ENCODE data around the gene POM121. TPM values are rescaled to one million over a fixed set of nuclear protein-coding genes. Genes with fewer than 3 reads are reported as not detected.
"Not testable (repeated sequence)": the region's sequence is repeated elsewhere in the genome, so short reads cannot be mapped to it uniquely, and the experiment has no call there.

The POM121 gene
- total RNA-seq, 2 donors from 2014 or later, result 86.1 to 132 TPM

DNA sequence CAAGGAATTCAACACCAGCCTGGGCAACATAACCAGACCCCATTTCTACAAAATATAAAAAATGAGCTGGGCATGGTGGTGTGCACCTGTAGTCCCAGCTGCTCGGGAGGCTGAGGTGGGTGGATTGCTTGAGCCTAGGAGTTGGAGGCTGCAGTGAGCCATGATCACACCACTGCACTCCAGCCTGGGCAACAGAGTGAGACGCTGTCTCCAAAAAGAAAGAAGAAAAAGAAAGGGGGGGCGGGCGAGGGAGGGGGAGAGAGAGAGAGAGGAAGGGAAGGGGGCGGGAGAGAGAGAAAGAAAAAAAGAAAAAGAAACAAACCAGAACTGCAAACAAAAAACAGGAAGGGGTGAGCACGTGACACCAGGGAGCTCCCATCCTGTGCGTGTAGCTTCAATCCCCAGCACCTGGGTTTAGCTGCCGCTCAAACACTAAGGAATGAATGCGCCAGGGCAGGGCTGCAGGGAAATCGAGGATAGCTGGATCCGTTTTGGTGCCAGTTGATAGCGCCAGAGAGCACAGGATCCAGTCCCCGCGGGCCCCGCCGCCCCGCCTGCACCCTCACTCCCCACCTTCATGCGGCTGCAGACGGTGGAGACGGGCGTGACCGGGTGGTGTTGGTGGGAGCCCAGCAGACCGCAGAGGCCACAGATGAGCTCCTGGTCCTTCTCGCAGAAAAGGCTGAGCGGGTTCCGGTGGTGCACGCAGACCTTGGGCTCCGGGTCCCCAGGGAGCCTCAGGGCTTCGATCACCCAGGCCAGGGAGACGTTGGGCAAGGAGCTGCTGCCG lies 40.5 kb downstream of the POM121 start:
- not testable (repeated sequence) for H3K36me3 Mint-ChIP-seq (ENCODE audit: low read depth); H3K4me3 Mint-ChIP-seq; H3K4me1 Mint-ChIP-seq; H3K27ac Mint-ChIP-seq; H3K9me3 Mint-ChIP-seq; H3K27me3 Mint-ChIP-seq
- ATAC-seq (replicated peaks), result peak; percentile 79

- not testable (repeated sequence) for H3K27ac Mint-ChIP-seq; ATAC-seq (replicated peaks); H3K9me3 Mint-ChIP-seq; H3K4me1 Mint-ChIP-seq; H3K4me3 Mint-ChIP-seq; H3K36me3 Mint-ChIP-seq (ENCODE audit: low read depth); H3K27me3 Mint-ChIP-seq
Observed at GRCh38 chr7:72966892-72967291, 42.0 kb downstream of the POM121 start.

DNA sequence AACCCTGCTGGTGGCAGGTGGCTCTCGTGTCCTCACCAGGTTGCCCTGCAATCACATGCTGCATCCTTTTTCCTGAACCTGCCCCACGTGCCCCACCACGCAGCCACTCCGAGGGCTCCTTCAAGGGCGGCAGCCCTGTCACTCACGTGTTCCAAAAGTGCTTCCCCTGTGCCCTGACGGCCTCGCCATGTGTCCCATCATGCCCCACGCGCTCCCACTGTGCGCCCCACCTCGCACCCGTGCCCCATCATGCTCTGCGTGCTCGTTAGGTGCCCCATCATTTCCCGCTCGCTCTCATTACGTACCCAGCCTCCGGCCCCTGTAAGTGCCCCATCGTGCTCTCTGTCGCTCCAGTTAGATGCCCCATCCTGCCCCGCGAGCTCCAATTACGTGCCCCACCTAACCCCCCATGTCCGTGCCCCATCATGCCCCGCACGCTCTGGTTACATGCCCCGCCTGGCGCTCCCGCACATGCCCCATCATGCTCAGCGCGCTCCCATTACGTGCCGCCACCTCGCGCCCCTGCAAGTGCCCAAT lies 44.2 kb downstream of the POM121 start, which contains the start of gene TRIM74:
TSS of gene TRIM74 (minus strand) at position 487 of the 537 bp plus-strand sequence. CDS start 3,309 bp downstream, outside the sequence.
- not testable (repeated sequence) for H3K4me3 Mint-ChIP-seq; H3K27me3 Mint-ChIP-seq; H3K9me3 Mint-ChIP-seq; H3K27ac Mint-ChIP-seq; ATAC-seq (replicated peaks); H3K4me1 Mint-ChIP-seq; H3K36me3 Mint-ChIP-seq (ENCODE audit: low read depth)

DNA sequence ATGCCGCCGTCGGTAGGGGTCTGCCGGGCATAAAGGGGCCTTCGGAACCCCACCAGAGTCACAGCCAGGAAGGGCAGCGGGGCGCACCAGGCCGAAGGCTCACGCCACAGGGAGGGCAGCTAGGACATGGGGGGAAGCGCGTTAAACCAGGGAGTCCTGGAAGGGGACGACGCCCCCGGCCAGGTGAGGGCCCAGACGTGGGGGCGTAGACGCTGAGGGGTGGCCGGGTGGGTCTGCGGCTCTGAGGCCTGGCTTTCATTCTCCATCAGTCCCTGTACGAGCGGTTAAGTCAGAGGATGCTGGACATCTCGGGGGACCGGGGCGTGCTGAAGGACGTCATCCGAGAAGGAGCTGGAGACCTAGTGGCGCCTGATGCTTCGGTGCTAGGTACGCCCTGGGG lies 44.8 kb downstream of the POM121 start:
- not testable (repeated sequence) for H3K9me3 Mint-ChIP-seq

GRCh38 chr7:72971505-72971904 lies 46.6 kb downstream of the POM121 start:
- not testable (repeated sequence) for H3K4me1 Mint-ChIP-seq

More for the DNA sequence above, 44.8 kb downstream of the POM121 start:
- not testable (repeated sequence) for H3K4me1 Mint-ChIP-seq; H3K27me3 Mint-ChIP-seq; ATAC-seq (replicated peaks); H3K36me3 Mint-ChIP-seq (ENCODE audit: low read depth); H3K27ac Mint-ChIP-seq; H3K4me3 Mint-ChIP-seq

GRCh38 chr7:72974781-72975180 lies 49.9 kb downstream of the POM121 start:
- not testable (repeated sequence) for ATAC-seq (replicated peaks); H3K4me3 Mint-ChIP-seq; H3K9me3 Mint-ChIP-seq; H3K4me1 Mint-ChIP-seq; H3K27ac Mint-ChIP-seq; H3K27me3 Mint-ChIP-seq; H3K36me3 Mint-ChIP-seq (ENCODE audit: low read depth)

More at GRCh38 chr7:72971505-72971904, 46.6 kb downstream of the POM121 start:
- not testable (repeated sequence) for H3K36me3 Mint-ChIP-seq (ENCODE audit: low read depth); H3K4me3 Mint-ChIP-seq; ATAC-seq (replicated peaks); H3K27me3 Mint-ChIP-seq; H3K27ac Mint-ChIP-seq; H3K9me3 Mint-ChIP-seq

DNA sequence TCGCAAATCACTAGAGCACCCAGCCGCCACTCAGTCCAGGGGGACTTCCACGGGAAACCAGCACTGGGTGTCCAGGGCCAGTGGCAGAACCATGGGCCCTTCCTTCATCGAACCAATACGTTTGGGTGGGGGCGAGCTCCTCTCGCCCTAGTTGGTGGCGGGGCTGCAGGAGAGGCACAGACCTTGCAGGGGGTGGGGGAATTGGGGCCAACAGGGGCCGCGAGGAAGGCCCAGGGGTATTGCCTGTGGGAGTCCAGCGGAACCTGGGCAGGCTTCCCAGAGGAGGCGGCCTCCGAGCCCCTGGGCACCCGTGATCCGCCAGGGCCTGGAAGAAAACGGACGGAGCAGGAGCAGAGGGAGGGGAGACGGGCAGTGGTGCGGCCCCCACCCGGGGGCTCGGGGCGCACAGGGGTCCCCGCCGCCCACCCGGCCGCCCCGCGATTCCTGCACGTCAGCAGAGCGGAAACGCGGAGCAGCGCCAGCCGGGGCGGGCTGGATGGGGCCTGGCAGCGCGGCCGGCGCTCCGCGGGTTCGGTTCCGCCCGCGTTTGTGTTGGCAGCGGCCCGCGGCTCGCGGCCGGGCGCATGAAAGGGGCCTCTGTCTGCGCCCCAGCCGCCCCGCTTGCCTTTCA lies 50.9 kb downstream of the POM121 start:
- H3K4me3 Mint-ChIP-seq; H3K4me1 Mint-ChIP-seq; H3K27ac Mint-ChIP-seq; H3K27me3 Mint-ChIP-seq; ATAC-seq (replicated peaks); H3K9me3 Mint-ChIP-seq; H3K36me3 Mint-ChIP-seq (ENCODE audit: low read depth): not testable (repeated sequence)

GRCh38 chr7:72976434-72976833 lies 51.5 kb downstream of the POM121 start:
- not testable (repeated sequence) for H3K27ac Mint-ChIP-seq; ATAC-seq (replicated peaks); H3K4me1 Mint-ChIP-seq; H3K9me3 Mint-ChIP-seq; H3K4me3 Mint-ChIP-seq; H3K27me3 Mint-ChIP-seq; H3K36me3 Mint-ChIP-seq (ENCODE audit: low read depth)

GRCh38 chr7:72980382-72980781 lies 55.5 kb downstream of the POM121 start:
- H3K27ac Mint-ChIP-seq; H3K36me3 Mint-ChIP-seq (ENCODE audit: low read depth); H3K27me3 Mint-ChIP-seq; H3K4me1 Mint-ChIP-seq; ATAC-seq (replicated peaks); H3K4me3 Mint-ChIP-seq; H3K9me3 Mint-ChIP-seq: not testable (repeated sequence)

DNA sequence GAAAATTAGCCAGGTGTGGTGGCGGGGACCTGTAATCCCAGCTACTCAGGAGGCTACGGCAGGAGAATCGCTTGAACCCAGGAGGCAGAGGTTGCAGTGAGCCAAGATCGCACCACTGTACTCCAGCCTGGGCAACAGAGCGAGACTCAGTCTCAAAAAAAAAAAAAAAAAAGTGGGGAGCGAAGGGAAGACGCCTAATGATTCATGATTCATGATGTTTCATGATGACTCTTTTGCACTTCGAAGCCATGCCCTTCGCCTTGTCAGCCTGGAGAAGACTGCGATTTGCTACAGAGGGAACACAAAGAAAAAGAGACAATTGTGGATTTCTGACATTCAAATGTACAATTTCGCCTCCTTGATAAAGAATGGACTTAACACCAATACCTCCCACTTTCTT lies 57.2 kb downstream of the POM121 start:
- H3K9me3 Mint-ChIP-seq; H3K27ac Mint-ChIP-seq; ATAC-seq (replicated peaks); H3K36me3 Mint-ChIP-seq (ENCODE audit: low read depth); H3K27me3 Mint-ChIP-seq; H3K4me1 Mint-ChIP-seq; H3K4me3 Mint-ChIP-seq: not testable (repeated sequence)

DNA sequence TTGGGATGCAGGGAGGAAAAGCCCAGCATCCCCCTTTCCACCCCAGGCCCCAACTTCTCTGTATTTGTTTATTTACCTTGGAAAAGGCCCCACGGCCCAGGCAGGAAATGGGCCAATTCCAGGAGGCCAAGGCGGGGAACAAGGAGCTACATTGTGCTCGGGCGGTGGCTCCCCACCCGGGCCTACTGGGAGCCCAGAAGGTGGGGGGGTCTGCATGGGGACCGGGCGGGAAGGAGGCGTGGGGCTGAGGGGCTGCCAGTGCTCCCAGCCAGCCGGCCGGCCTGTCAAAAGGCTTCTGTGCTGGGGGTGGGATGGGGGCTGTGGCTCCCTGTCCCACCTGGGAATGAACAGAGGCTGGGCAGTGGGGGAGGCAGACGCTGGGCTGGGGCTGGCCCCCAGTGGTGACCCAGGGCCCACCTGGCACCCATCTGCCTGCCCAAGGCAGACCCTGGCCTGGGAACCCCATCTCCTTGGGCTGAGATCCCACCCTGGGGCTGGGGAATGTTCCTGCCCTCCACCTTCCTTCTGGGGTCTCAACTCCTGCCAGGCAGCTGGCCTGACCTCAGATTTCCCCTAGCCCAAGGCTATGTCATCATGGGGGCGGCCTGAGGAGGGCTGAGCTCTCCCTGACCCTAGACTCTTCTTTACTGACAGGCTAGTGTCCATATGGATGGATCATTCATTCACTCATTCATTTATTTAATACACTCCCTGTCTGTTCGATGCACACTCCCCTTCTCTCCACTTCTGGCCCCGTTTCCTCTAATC lies 65.4 kb downstream of the POM121 start:
- not testable (repeated sequence) for ATAC-seq (replicated peaks); H3K9me3 Mint-ChIP-seq; H3K4me1 Mint-ChIP-seq; H3K27ac Mint-ChIP-seq; H3K4me3 Mint-ChIP-seq; H3K27me3 Mint-ChIP-seq; H3K36me3 Mint-ChIP-seq (ENCODE audit: low read depth)

GRCh38 chr7:72995484-72995883 lies 70.6 kb downstream of the POM121 start:
- not testable (repeated sequence) for H3K27ac Mint-ChIP-seq; H3K4me3 Mint-ChIP-seq; H3K36me3 Mint-ChIP-seq (ENCODE audit: low read depth); H3K27me3 Mint-ChIP-seq; H3K9me3 Mint-ChIP-seq; ATAC-seq (replicated peaks); H3K4me1 Mint-ChIP-seq

GRCh38 chr7:72997447-72997846 lies 72.6 kb downstream of the POM121 start:
- not testable (repeated sequence) for H3K4me3 Mint-ChIP-seq; H3K9me3 Mint-ChIP-seq; H3K4me1 Mint-ChIP-seq; H3K27me3 Mint-ChIP-seq; ATAC-seq (replicated peaks); H3K27ac Mint-ChIP-seq; H3K36me3 Mint-ChIP-seq (ENCODE audit: low read depth)

- ATAC-seq (replicated peaks); H3K9me3 Mint-ChIP-seq; H3K4me3 Mint-ChIP-seq; H3K4me1 Mint-ChIP-seq; H3K36me3 Mint-ChIP-seq (ENCODE audit: low read depth); H3K27me3 Mint-ChIP-seq; H3K27ac Mint-ChIP-seq: not testable (repeated sequence)
Observed at GRCh38 chr7:72997887-72998468, 73.1 kb downstream of the POM121 start.

All from activated T-helper 17 cell treated with anti-CD3 and anti-CD28 coated beads, Interleukin-2, amount 50 U/mL, for 72 hours (primary cell).